ENCODE measurements around the gene PSMG4. TPM values are rescaled to one million over a fixed set of nuclear protein-coding genes. Genes with fewer than 3 reads are reported as not detected.

PSMG4 gene
- polyA plus RNA-seq, 1 donor (not counting 4 experiments of a cell fraction or from before 2014, with no cell fraction given) = 16.3 TPM

GRCh38 chr6:3312604-3313231 lies 54.0 kb downstream of the PSMG4 start:
- Histone ChIP-seq H3K4me3 (ENCODE audit: control insufficient read depth in 2 of 3, extremely low read depth in 1 of 3, insufficient read depth in 2 of 3, low read depth in 1 of 3, low read length in 3 of 3) (no peak overlapping the region), H3K9me1 (ENCODE audit: control insufficient read depth, extremely low read depth, insufficient read depth, low read length) (no peaks in the 10 kb centered on the region), H3K79me2 (ENCODE audit: control insufficient read depth, insufficient read depth, low read length) (no peaks in the 10 kb centered on the region), H3K36me3 (ENCODE audit: control insufficient read depth in 2 of 2, extremely low read depth in 1 of 2, insufficient read depth in 2 of 2, low read length in 2 of 2) (no peaks in the 10 kb centered on the region), H3K9me3 (ENCODE audit: control insufficient read depth, low read depth, low read length) (no peaks in the 10 kb centered on the region), H3K27me3 (ENCODE audit: control insufficient read depth, extremely low read depth, insufficient read depth, low read length) (no peaks in the 10 kb centered on the region), H3K27ac (ENCODE audit: control insufficient read depth, insufficient read depth, low read length) (no peak overlapping the region), H2AFZ (ENCODE audit: control insufficient read depth, low read length) (no peak overlapping the region), H3K9ac (ENCODE audit: control insufficient read depth, extremely low read depth, insufficient read depth, low read length) (no peak overlapping the region), H3K4me1 (ENCODE audit: control insufficient read depth, extremely low read depth, insufficient read depth, low read length) (peaks cover 9% of the 10 kb centered on the region), H4K20me1 (ENCODE audit: control insufficient read depth, extremely low read depth, insufficient read depth, low read length) (no peaks in the 10 kb centered on the region), H3K4me2 (ENCODE audit: control insufficient read depth, extremely low read depth, insufficient read depth, low read depth, low read length) (no peak overlapping the region)
- FAIRE-seq = no peak
- DNase-seq (ENCODE audit: low read depth, low spot score) = no peak
- no peak for TF ChIP-seq EZH2 (IDR thresholded peaks at IDR 0.05; ENCODE audit: low read length)
- no peak for TF ChIP-seq CTCF (optimal IDR thresholded peaks at IDR 0.05 in 1 of 3, IDR thresholded peaks at IDR 0.05 in 1 of 3, conservative IDR thresholded peaks at IDR 0.05 in 1 of 3; ENCODE audit: extremely low read depth in 1 of 3, insufficient read depth in 2 of 3, low read length in 3 of 3)
- dilution Hi-C loops (cut with MboI; ENCODE audit: extremely low pct_ligation_motif_present, low sequenced_read_pairs) = no loop called here

GRCh38 chr6:3314176-3314575 lies 55.4 kb downstream of the PSMG4 start:
- Histone ChIP-seq H3K9me3 (ENCODE audit: control insufficient read depth, low read depth, low read length) (no peaks in the 10 kb centered on the region), H3K4me2 (ENCODE audit: control insufficient read depth, extremely low read depth, insufficient read depth, low read depth, low read length) (no peak overlapping the region), H3K36me3 (ENCODE audit: control insufficient read depth in 2 of 2, extremely low read depth in 1 of 2, insufficient read depth in 2 of 2, low read length in 2 of 2) (peaks cover 0 to 2% of the 10 kb centered on the region in 2 experiments), H3K9ac (ENCODE audit: control insufficient read depth, extremely low read depth, insufficient read depth, low read length) (no peak overlapping the region), H3K4me1 (ENCODE audit: control insufficient read depth, extremely low read depth, insufficient read depth, low read length) (peaks cover 9% of the 10 kb centered on the region), H4K20me1 (ENCODE audit: control insufficient read depth, extremely low read depth, insufficient read depth, low read length) (no peaks in the 10 kb centered on the region), H3K27me3 (ENCODE audit: control insufficient read depth, extremely low read depth, insufficient read depth, low read length) (no peaks in the 10 kb centered on the region), H3K4me3 (ENCODE audit: control insufficient read depth in 2 of 3, extremely low read depth in 1 of 3, insufficient read depth in 2 of 3, low read depth in 1 of 3, low read length in 3 of 3) (no peak overlapping the region), H3K9me1 (ENCODE audit: control insufficient read depth, extremely low read depth, insufficient read depth, low read length) (no peaks in the 10 kb centered on the region), H3K79me2 (ENCODE audit: control insufficient read depth, insufficient read depth, low read length) (no peaks in the 10 kb centered on the region), H2AFZ (ENCODE audit: control insufficient read depth, low read length) (no peak overlapping the region), H3K27ac (ENCODE audit: control insufficient read depth, insufficient read depth, low read length) (no peak overlapping the region)
- no peak for TF ChIP-seq EZH2 (IDR thresholded peaks at IDR 0.05; ENCODE audit: low read length)
- no peak for TF ChIP-seq CTCF (optimal IDR thresholded peaks at IDR 0.05 in 1 of 3, IDR thresholded peaks at IDR 0.05 in 1 of 3, conservative IDR thresholded peaks at IDR 0.05 in 1 of 3; ENCODE audit: extremely low read depth in 1 of 3, insufficient read depth in 2 of 3, low read length in 3 of 3)
- FAIRE-seq (no peak), DNase-seq (ENCODE audit: low read depth, low spot score) (no peak)
- dilution Hi-C loops (cut with MboI; ENCODE audit: extremely low pct_ligation_motif_present, low sequenced_read_pairs) = no loop called here
